CD8-positive, alpha-beta memory T cell (primary cell): ENCODE measurements around the gene SUPT6H. TPM values are rescaled to one million over a fixed set of nuclear protein-coding genes. Genes with fewer than 3 reads are reported as not detected.
A peak's percentile ranks its signal among the peaks of the same experiment; 100 is the strongest.

Experiments
- CTCF ChIA-PET: fragments of 350-600 bp; sonication (Branson Sonifier 250); formaldehyde crosslinking; loops from one replicate; lab custom pipeline; 2021; ENCODE audit warnings: antibody characterized with exemption; lab: Charles Lee
- POLR2A ChIA-PET: fragments of 350-600 bp; sonication (Branson Sonifier 250); formaldehyde crosslinking; loops from one replicate; lab custom pipeline; 2021; ENCODE audit warnings: antibody characterized with exemption; lab: Charles Lee
- DNase-seq, 5 donors: peaks; one replicate each; pipeline versions ENCODE4 v3.0.0 to v3.0.0-alpha.2; 2020 to 2022; ENCODE audit warnings: mixed read lengths in 1 of 5
- H3K27ac ChIP-seq: one replicate; pipeline ENCODE4 v1.7.0; 2013; ENCODE audit warnings: low read depth, mild to moderate bottlenecking, low read length, moderate library complexity
- H3K27me3 ChIP-seq: 2 replicates; pipeline ENCODE4 v1.7.0; 2013; ENCODE audit warnings: low read length, mild to moderate bottlenecking; ENCODE audit not compliant: insufficient read depth, poor library complexity, severe bottlenecking
- H3K36me3 ChIP-seq: 2 replicates; pipeline ENCODE4 v1.7.0; 2013; ENCODE audit warnings: mild to moderate bottlenecking, low read length, moderate library complexity; ENCODE audit not compliant: insufficient read depth
- H3K4me1 ChIP-seq: 2 replicates; pipeline ENCODE4 v1.7.0; 2013; ENCODE audit warnings: mild to moderate bottlenecking, low read length, moderate library complexity; ENCODE audit not compliant: insufficient read depth
- H3K4me3 ChIP-seq: 2 replicates; pipeline ENCODE4 v1.7.0; 2013; ENCODE audit warnings: mild to moderate bottlenecking, low read length
- H3K9me3 ChIP-seq: 2 replicates; pipeline ENCODE4 v1.7.0; 2013; ENCODE audit warnings: mild to moderate bottlenecking, low read length
- H3K27ac Mint-ChIP-seq, 8 donors: one replicate each; pipeline ENCODE4 v1.8.0; 2020 to 2021; ENCODE audit warnings: mixed read lengths in 8 of 8, mild to moderate bottlenecking in 6 of 8, inconsistent platforms in 3 of 8, moderate library complexity in 3 of 8
- H3K27me3 Mint-ChIP-seq, 2 donors: one replicate each; pipeline ENCODE4 v1.8.0; 2020 to 2021; ENCODE audit warnings: mixed read lengths in 2 of 2, mild to moderate bottlenecking in 1 of 2, moderate library complexity in 1 of 2
- H3K36me3 Mint-ChIP-seq, 3 donors: one replicate each; pipeline ENCODE4 v1.8.0; 2020 to 2021; ENCODE audit warnings: mixed read lengths in 3 of 3, inconsistent platforms in 1 of 3, mild to moderate bottlenecking in 1 of 3
- H3K4me1 Mint-ChIP-seq, 3 donors: one replicate each; pipeline ENCODE4 v1.8.0; 2020 to 2021; ENCODE audit warnings: mixed read lengths in 3 of 3, inconsistent platforms in 1 of 3, mild to moderate bottlenecking in 1 of 3
- H3K4me3 Mint-ChIP-seq, 7 donors: one replicate each; pipeline ENCODE4 v1.8.0; 2020 to 2021; ENCODE audit warnings: mixed read lengths in 7 of 7, mild to moderate bottlenecking in 6 of 7, moderate library complexity in 4 of 7, inconsistent platforms in 2 of 7
- H3K9me3 Mint-ChIP-seq, 5 donors: one replicate each; pipeline ENCODE4 v1.8.0; 2020 to 2022; ENCODE audit warnings: mixed read lengths in 5 of 5, mild to moderate bottlenecking in 3 of 5, moderate library complexity in 2 of 5, inconsistent platforms in 1 of 5
- polyA plus RNA-seq: library from polyadenylated mRNA; unstranded; fragments of 300-500 nt; fragmentation: Illumina TruSeq; gene quantifications from one replicate; pipeline ENCODE4 v1.2.3, GENCODE V29; 2021
- total RNA-seq, 2 experiments: library from RNA; stranded (reverse); gene quantifications; one replicate each; pipeline ENCODE4 v1.2.3, GENCODE V29; 2021

Gene SUPT6H
- total and polyA plus RNA-seq, 3 experiments from 2014 or later, result 20.1 to 88.4 (median 80.0) TPM

- ChIA-PET POLR2A (no interaction called here), CTCF (no interaction called here)
- Mint-ChIP-seq H3K4me1 (peaks cover 41 to 60% (median 49%) of the 10 kb centered on the region in 3 donors), H3K36me3 (peaks cover 0 to 66% (median 24%) of the 10 kb centered on the region in 3 donors), H3K27ac (peak overlapping the region in 6 of 8 donors; percentile 26 to 85 (median 50)), H3K9me3 (no peaks in the 10 kb centered on the region), H3K4me3 (peak overlapping the region in 1 of 7 donors; percentile 25), H3K27me3 (no peaks in the 10 kb centered on the region)
- H3K4me1 ChIP-seq, result peaks cover 42% of the 10 kb centered on the region
- no peak overlapping the region for H3K4me3 ChIP-seq
- H3K36me3 ChIP-seq, result peaks cover 37% of the 10 kb centered on the region
- no peak overlapping the region for H3K27ac ChIP-seq
- no peak for DNase-seq
- H3K27me3 ChIP-seq, result no peaks in the 10 kb centered on the region
- no peaks in the 10 kb centered on the region for H3K9me3 ChIP-seq
Measured at GRCh38 chr17:28667870-28668269, 5.9 kb downstream of the SUPT6H start.

GRCh38 chr17:28669918-28670317 lies 7.9 kb downstream of the SUPT6H start:
- Histone ChIP-seq H3K36me3 (peaks cover 54% of the 10 kb centered on the region), H3K4me3 (no peak overlapping the region), H3K27ac (no peak overlapping the region), H3K9me3 (no peaks in the 10 kb centered on the region), H3K27me3 (no peaks in the 10 kb centered on the region), H3K4me1 (peaks cover 22% of the 10 kb centered on the region)
- H3K4me3 Mint-ChIP-seq, result no peak overlapping the region
- H3K36me3 Mint-ChIP-seq, result peaks cover 0 to 73% (median 30%) of the 10 kb centered on the region in 3 donors
- H3K27me3 Mint-ChIP-seq, result no peaks in the 10 kb centered on the region
- no peak for DNase-seq
- POLR2A ChIA-PET, result no interaction called here
- CTCF ChIA-PET, result no interaction called here
- peaks cover 24 to 39% (median 28%) of the 10 kb centered on the region in 3 donors for H3K4me1 Mint-ChIP-seq
- H3K9me3 Mint-ChIP-seq, result no peaks in the 10 kb centered on the region
- no peak overlapping the region for H3K27ac Mint-ChIP-seq

- Histone ChIP-seq H3K36me3 (peaks cover 73% of the 10 kb centered on the region), H3K4me1 (no peaks in the 10 kb centered on the region), H3K27ac (no peak overlapping the region), H3K4me3 (no peak overlapping the region), H3K9me3 (no peaks in the 10 kb centered on the region), H3K27me3 (no peaks in the 10 kb centered on the region)
- peaks cover 5 to 89% (median 45%) of the 10 kb centered on the region in 3 donors for H3K36me3 Mint-ChIP-seq
- ChIA-PET POLR2A (no interaction called here), CTCF (no interaction called here)
- no peaks in the 10 kb centered on the region for H3K27me3 Mint-ChIP-seq
- peaks cover 0 to 7% (median 0%) of the 10 kb centered on the region in 3 donors for H3K4me1 Mint-ChIP-seq
- no peak overlapping the region for H3K4me3 Mint-ChIP-seq
- no peak for DNase-seq
- peaks cover 0 to 2% (median 0%) of the 10 kb centered on the region in 5 donors for H3K9me3 Mint-ChIP-seq
- H3K27ac Mint-ChIP-seq, result no peak overlapping the region
Measured at GRCh38 chr17:28675490-28675889, 13.5 kb downstream of the SUPT6H start.

- Mint-ChIP-seq H3K27ac (peak overlapping the region in 1 of 8 donors; percentile 27), H3K4me1 (peaks cover 0 to 4% (median 0%) of the 10 kb centered on the region in 3 donors), H3K9me3 (peaks cover 0 to 2% (median 0%) of the 10 kb centered on the region in 5 donors), H3K36me3 (peaks cover 5 to 90% (median 43%) of the 10 kb centered on the region in 3 donors), H3K27me3 (no peaks in the 10 kb centered on the region), H3K4me3 (no peak overlapping the region)
- H3K4me1 ChIP-seq, result no peaks in the 10 kb centered on the region
- H3K4me3 ChIP-seq, result no peak overlapping the region
- H3K27me3 ChIP-seq, result no peaks in the 10 kb centered on the region
- no peak overlapping the region for H3K27ac ChIP-seq
- POLR2A ChIA-PET, result no interaction called here
- no peaks in the 10 kb centered on the region for H3K9me3 ChIP-seq
- DNase-seq, result no peak
- peaks cover 75% of the 10 kb centered on the region for H3K36me3 ChIP-seq
- CTCF ChIA-PET, result no interaction called here
Measured at GRCh38 chr17:28675980-28676379, 14.0 kb downstream of the SUPT6H start.

GRCh38 chr17:28682655-28683054 lies 20.6 kb downstream of the SUPT6H start:
- no peaks in the 10 kb centered on the region for H3K4me1 ChIP-seq
- H3K27me3 ChIP-seq, result no peaks in the 10 kb centered on the region
- H3K27me3 Mint-ChIP-seq, result no peaks in the 10 kb centered on the region
- H3K27ac ChIP-seq, result no peak overlapping the region
- peak overlapping the region in 2 of 8 donors; percentile 26 to 36 for H3K27ac Mint-ChIP-seq
- no peaks in the 10 kb centered on the region for H3K9me3 ChIP-seq
- DNase-seq, result no peak
- POLR2A ChIA-PET, result no interaction called here
- H3K36me3 ChIP-seq, result peaks cover 82% of the 10 kb centered on the region
- H3K4me1 Mint-ChIP-seq, result no peaks in the 10 kb centered on the region
- no peak overlapping the region for H3K4me3 ChIP-seq
- CTCF ChIA-PET, result no interaction called here
- no peak overlapping the region for H3K4me3 Mint-ChIP-seq
- H3K36me3 Mint-ChIP-seq, result peaks cover 12 to 89% (median 31%) of the 10 kb centered on the region in 3 donors
- H3K9me3 Mint-ChIP-seq, result no peaks in the 10 kb centered on the region

GRCh38 chr17:28684963-28685362 lies 23.0 kb downstream of the SUPT6H start:
- H3K4me1 Mint-ChIP-seq, result no peaks in the 10 kb centered on the region
- H3K9me3 Mint-ChIP-seq, result no peaks in the 10 kb centered on the region
- Histone ChIP-seq H3K36me3 (peaks cover 91% of the 10 kb centered on the region), H3K27ac (no peak overlapping the region), H3K27me3 (no peaks in the 10 kb centered on the region), H3K4me1 (no peaks in the 10 kb centered on the region), H3K9me3 (no peaks in the 10 kb centered on the region), H3K4me3 (no peak overlapping the region)
- H3K27me3 Mint-ChIP-seq, result no peaks in the 10 kb centered on the region
- ChIA-PET POLR2A (no interaction called here), CTCF (no interaction called here)
- peaks cover 28 to 96% (median 36%) of the 10 kb centered on the region in 3 donors for H3K36me3 Mint-ChIP-seq
- H3K4me3 Mint-ChIP-seq, result no peak overlapping the region
- DNase-seq, result no peak
- peak overlapping the region in 1 of 8 donors; percentile 36 for H3K27ac Mint-ChIP-seq

- POLR2A ChIA-PET, result no interaction called here
- CTCF ChIA-PET, result no interaction called here
Measured at GRCh38 chr17:28685366-28685765, 23.4 kb downstream of the SUPT6H start.

GRCh38 chr17:28686296-28686695 lies 24.3 kb downstream of the SUPT6H start:
- Histone ChIP-seq H3K36me3 (peaks cover 93% of the 10 kb centered on the region), H3K9me3 (no peaks in the 10 kb centered on the region), H3K27me3 (no peaks in the 10 kb centered on the region), H3K27ac (no peak overlapping the region), H3K4me3 (no peak overlapping the region), H3K4me1 (no peaks in the 10 kb centered on the region)
- H3K36me3 Mint-ChIP-seq, result peaks cover 34 to 94% (median 38%) of the 10 kb centered on the region in 3 donors
- H3K9me3 Mint-ChIP-seq, result no peaks in the 10 kb centered on the region
- ChIA-PET POLR2A (no interaction called here), CTCF (no interaction called here)
- no peak overlapping the region for H3K4me3 Mint-ChIP-seq
- no peaks in the 10 kb centered on the region for H3K4me1 Mint-ChIP-seq
- DNase-seq, result no peak
- no peak overlapping the region for H3K27ac Mint-ChIP-seq
- H3K27me3 Mint-ChIP-seq, result no peaks in the 10 kb centered on the region

More at GRCh38 chr17:28685366-28685765, 23.4 kb downstream of the SUPT6H start:
- no peaks in the 10 kb centered on the region for H3K27me3 ChIP-seq
- H3K27ac ChIP-seq, result no peak overlapping the region
- no peak overlapping the region for H3K4me3 ChIP-seq
- H3K9me3 Mint-ChIP-seq, result no peaks in the 10 kb centered on the region
- H3K9me3 ChIP-seq, result no peaks in the 10 kb centered on the region
- DNase-seq, result no peak
- no peaks in the 10 kb centered on the region for H3K4me1 ChIP-seq
- H3K36me3 ChIP-seq, result peaks cover 94% of the 10 kb centered on the region
- H3K4me3 Mint-ChIP-seq, result no peak overlapping the region
- no peaks in the 10 kb centered on the region for H3K4me1 Mint-ChIP-seq
- H3K27me3 Mint-ChIP-seq, result no peaks in the 10 kb centered on the region
- peak overlapping the region in 2 of 8 donors; percentile 14 to 54 for H3K27ac Mint-ChIP-seq
- H3K36me3 Mint-ChIP-seq, result peaks cover 30 to 97% (median 40%) of the 10 kb centered on the region in 3 donors
